Measurements from ENCODE around the gene LYST.

Gene LYST

GRCh38 chr1:235708390-235708962 lies 158.2 kb downstream of the LYST start:
- DNase-seq, result no peak

- DNase-seq, result no peak
Measured at GRCh38 chr1:235703506-235703905, 163.2 kb downstream of the LYST start.

GRCh38 chr1:235702412-235702811 lies 164.3 kb downstream of the LYST start:
- DNase-seq, result no peak

- no peak for DNase-seq
Measured at GRCh38 chr1:235697508-235697907, 169.2 kb downstream of the LYST start.

- DNase-seq, result no peak
Measured at GRCh38 chr1:235689356-235689755, 177.3 kb downstream of the LYST start.

- no peak for DNase-seq
Measured at GRCh38 chr1:235688096-235688495, 178.6 kb downstream of the LYST start.

GRCh38 chr1:235683653-235684052 lies 183.1 kb downstream of the LYST start:
- no peak for DNase-seq

GRCh38 chr1:235682216-235682615 lies 184.5 kb downstream of the LYST start:
- no peak for DNase-seq

- no peak for DNase-seq
Measured at GRCh38 chr1:235679644-235680043, 187.1 kb downstream of the LYST start.

GRCh38 chr1:235679005-235679404 lies 187.7 kb downstream of the LYST start:
- DNase-seq, result no peak

GRCh38 chr1:235675152-235675890 lies 191.4 kb downstream of the LYST start:
- no peak for DNase-seq

GRCh38 chr1:235673981-235674380 lies 192.7 kb downstream of the LYST start:
- DNase-seq, result no peak

GRCh38 chr1:235671992-235672391 lies 194.7 kb downstream of the LYST start:
- DNase-seq, result no peak

- DNase-seq, result no peak
Measured at GRCh38 chr1:235670157-235670776, 196.4 kb downstream of the LYST start.

GRCh38 chr1:235669277-235669676 lies 197.4 kb downstream of the LYST start:
- no peak for DNase-seq

GRCh38 chr1:235663628-235664027 lies 203.1 kb downstream of the LYST start:
- no peak for DNase-seq

GRCh38 chr1:235661568-235661967 lies 205.1 kb downstream of the LYST start:
- no peak for DNase-seq

- no peak for DNase-seq
Measured at GRCh38 chr1:235659186-235659771, 207.4 kb downstream of the LYST start.

- DNase-seq, result no peak
Measured at GRCh38 chr1:235657747-235658526, 208.8 kb downstream of the LYST start.

- no peak for DNase-seq
Measured at GRCh38 chr1:235657269-235657668, 209.4 kb downstream of the LYST start.

- DNase-seq, result no peak
Measured at GRCh38 chr1:235652364-235652763, 214.3 kb downstream of the LYST start.

GRCh38 chr1:235651170-235651806 lies 215.4 kb downstream of the LYST start:
- no peak for DNase-seq

Measured in NK-92 treated with Interleukin-12 subunit alpha and Interleukin-12 subunit beta, amount 100 ng/mL, for 24 hours (cell line).